Hematopoietic multipotent progenitor cell (in vitro differentiated cells): Measurements from ENCODE around the gene DEGS2. TPM values are rescaled to one million over a fixed set of nuclear protein-coding genes. Genes with fewer than 3 reads are reported as not detected.

Source experiments
- DNase-seq, 3 donors: peaks; one replicate each; pipeline ENCODE4 v3.0.0-alpha.2; 2011 to 2015; ENCODE audit warnings: low read depth in 2 of 3, low spot score in 2 of 3
- small RNA-seq: library from RNA; depleted of rRNA; stranded (forward); fragments of <200 nt; gene quantifications from one replicate; pipeline ENCODE3, GENCODE V24; 2012
- total RNA-seq: library from RNA; depleted of rRNA; stranded (reverse); fragments of >200 nt; gene quantifications from one replicate; pipeline ENCODE4 v1.2.3, GENCODE V29; 2012

DEGS2 gene
- total RNA-seq, 1 donor, result 12.4 TPM

- no peak for DNase-seq
Observed at GRCh38 chr14:100102156-100102785, 57.2 kb downstream of the DEGS2 start.

DNA sequence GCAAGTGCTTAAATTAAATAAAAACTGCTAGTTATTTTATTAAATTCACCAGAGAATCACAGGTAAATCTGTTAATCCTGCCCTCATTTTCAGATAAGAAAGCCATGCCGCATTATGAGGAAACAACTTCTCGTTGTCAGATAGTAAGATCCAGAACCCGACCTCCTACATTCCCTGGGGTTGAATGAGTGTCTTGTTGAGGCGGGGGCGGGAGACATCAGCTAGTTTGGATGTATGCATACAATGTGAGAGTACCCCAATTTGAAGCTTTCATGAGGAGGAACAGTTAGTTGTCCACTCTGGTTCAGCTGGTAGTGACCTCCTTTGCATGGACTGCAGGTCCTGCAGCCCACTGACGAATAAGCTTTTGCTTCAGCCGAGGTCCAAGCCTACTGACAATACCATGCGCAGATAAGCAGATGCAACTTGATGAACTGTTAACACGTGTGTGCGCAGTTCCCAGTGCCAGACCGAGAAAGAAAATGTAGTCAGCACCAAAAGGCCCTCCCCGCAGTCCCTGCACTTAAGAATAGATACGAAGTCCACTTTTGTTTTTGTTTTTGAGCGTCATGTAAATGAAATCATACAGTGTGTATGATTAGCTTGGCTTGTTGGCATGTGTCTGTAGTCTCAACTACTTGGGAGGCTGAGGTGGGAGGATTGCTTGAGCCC lies 59.3 kb downstream of the DEGS2 start:
- no peak for DNase-seq

DNA sequence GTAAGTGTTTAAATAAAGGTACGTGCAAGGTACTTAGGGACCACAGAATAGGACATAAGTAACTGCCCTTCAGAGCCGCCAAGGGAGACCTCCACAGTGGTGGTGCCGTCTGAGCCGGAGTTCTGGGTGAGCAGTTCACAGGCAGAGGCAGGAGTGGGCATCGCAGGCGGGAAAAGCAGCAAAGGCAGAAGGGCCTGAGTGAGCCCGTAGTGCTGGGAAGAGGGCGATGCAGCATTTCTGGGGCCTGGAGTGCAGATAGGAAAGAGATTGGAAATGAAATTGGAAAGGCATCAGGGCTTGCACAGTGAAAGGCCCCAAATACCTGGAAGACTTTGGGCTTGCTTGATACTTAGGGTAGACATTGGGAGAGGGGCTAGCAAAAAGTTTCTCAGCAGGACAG lies 61.3 kb downstream of the DEGS2 start:
- DNase-seq, result no peak

- no peak for DNase-seq
Observed at GRCh38 chr14:100096656-100097055, 62.8 kb downstream of the DEGS2 start.

Small RNAs within 50 kb of the gene (small RNA-seq; reads per million reads assigned to genes)
- gene MIR151B (not detected), gene MIR342 (1,387 reads per million, percentile 99 among the genes with 10 or more reads in this experiment)

Other genes starting within 250 kb of the DEGS2 start
- 102 TPM for gene EVL, start 94.2 kb downstream of the DEGS2 start, total RNA-seq
- 58.2 TPM for gene YY1, start 79.5 kb upstream of the DEGS2 start, total RNA-seq
- gene SLC25A29, start 146.8 kb upstream of the DEGS2 start, total RNA-seq, result 131 TPM
- gene SLC25A47, start 163.7 kb upstream of the DEGS2 start, total RNA-seq, result not detected
- gene WDR25, start 216.8 kb upstream of the DEGS2 start, total RNA-seq, result 11.8 TPM